ENCODE data around the gene AKAP13. TPM values are rescaled to one million over a fixed set of nuclear protein-coding genes. Genes with fewer than 3 reads are reported as not detected.

AKAP13 gene
- total and polyA plus RNA-seq, 2 donors (not counting 1 experiment from before 2014, with no cell fraction given): 73.8 to 358 TPM

DNA sequence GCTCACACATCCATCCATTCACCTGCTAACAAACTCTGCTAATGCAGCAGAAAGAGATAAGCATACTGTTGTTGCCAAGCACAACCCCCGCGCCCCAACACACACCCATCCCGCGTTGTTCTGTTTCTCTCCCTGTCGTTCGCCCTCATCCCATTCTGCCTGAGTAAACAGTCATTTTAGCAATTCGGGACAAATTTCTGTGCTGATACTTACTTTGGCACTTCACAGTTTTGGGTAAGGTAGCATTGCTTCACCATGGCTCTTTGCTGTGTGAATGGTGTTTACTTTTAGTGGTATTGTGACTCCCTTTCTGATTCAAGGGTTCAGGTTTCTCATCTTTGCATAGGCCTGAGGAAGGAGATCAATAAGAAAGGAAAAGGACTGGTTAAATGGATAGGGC is 149.7 kb downstream of the AKAP13 start:
- ChIA-PET POLR2A (no interaction called here), CTCF (interaction anchor here (0.7 kb wide), 1 partner anchor 71 kb away, joined by 3 read pairs; no protein-coding TSS in a partner anchor)
- no peaks in the 10 kb centered on the region for H3K9me3 ChIP-seq (ENCODE audit: control extremely low read depth in 1 of 3, control insufficient read depth in 2 of 3, insufficient read depth in 1 of 3, low read length in 2 of 3)
- intact Hi-C loops (cut with micrococcal nuclease): no loop called here
- Mint-ChIP-seq H3K27me3 (no peaks in the 10 kb centered on the region), H3K4me1 (peaks cover 83% of the 10 kb centered on the region), H3K27ac (peak overlapping the region; percentile 53), H3K9me3 (ENCODE audit: insufficient read depth) (no peaks in the 10 kb centered on the region), H3K4me3 (no peak overlapping the region)
- no peak for TF ChIP-seq EZH2 (IDR thresholded peaks at IDR 0.05; ENCODE audit: borderline replicate concordance, insufficient read depth, low read depth, low read length, poor library complexity, severe bottlenecking)
- DNase-seq (no peak), ATAC-seq (ENCODE audit: low read depth) (no peak)
- peaks cover 69% of the 10 kb centered on the region in 2 donors for H3K4me1 ChIP-seq (ENCODE audit: control insufficient read depth in 2 of 2, insufficient read depth in 2 of 2, low read length in 2 of 2)
- H3K79me2 ChIP-seq (ENCODE audit: control insufficient read depth, insufficient read depth, low read length): peaks cover 53% of the 10 kb centered on the region
- H3K36me3 ChIP-seq (replicated peaks in 1 of 2; ENCODE audit: control extremely low read depth in 1 of 2, control insufficient read depth in 1 of 2, extremely low read depth in 1 of 2, insufficient read depth in 2 of 2, low read length in 1 of 2): peaks cover 8 to 19% of the 10 kb centered on the region in 2 experiments
- no peak overlapping the region for H3K27ac ChIP-seq (ENCODE audit: low read length in 2 of 2)
- H2AFZ ChIP-seq (ENCODE audit: insufficient read depth, low read depth, low read length, poor library complexity, severe bottlenecking): no peak overlapping the region
- no peak overlapping the region for H3K4me2 ChIP-seq (replicated peaks; ENCODE audit: low read depth, low read length, poor library complexity, severe bottlenecking)
- H3K27me3 ChIP-seq (replicated peaks in 1 of 4; ENCODE audit: control extremely low read depth in 1 of 4, control insufficient read depth in 3 of 4, insufficient read depth in 4 of 4, low read length in 3 of 4): no peaks in the 10 kb centered on the region
- WGBS (ENCODE audit: insufficient coverage): 100% methylated on average over 3 of the region's 7 CpGs
- H4K20me1 ChIP-seq (ENCODE audit: control insufficient read depth, insufficient read depth, low read length, poor library complexity, severe bottlenecking): peaks cover 4% of the 10 kb centered on the region
- no peak overlapping the region for H3K9ac ChIP-seq (ENCODE audit: low read length)
- H3K4me3 ChIP-seq (ENCODE audit: control extremely low read depth in 1 of 5, extremely low read depth in 1 of 5, insufficient read depth in 1 of 5, low read depth in 2 of 5, low read length in 4 of 5): no peak overlapping the region

DNA sequence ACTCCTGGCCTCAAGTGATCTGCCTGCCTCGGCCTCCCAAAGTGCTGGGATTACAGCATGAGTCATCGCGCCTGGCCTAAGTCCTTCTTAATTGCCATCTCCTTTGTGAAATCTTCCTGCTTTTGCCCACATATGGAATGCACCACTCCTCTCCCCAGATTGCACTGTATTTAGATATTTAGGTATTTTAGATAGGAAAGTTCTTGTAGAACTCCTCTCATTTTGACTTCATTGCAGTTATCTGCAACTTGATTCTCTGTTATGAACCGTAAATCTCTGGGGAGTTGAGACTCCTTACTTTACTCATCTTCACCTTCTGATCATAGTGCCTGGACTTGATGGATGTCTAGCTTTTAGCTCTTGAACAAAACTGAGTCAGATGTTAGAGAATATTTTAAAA is 150.7 kb downstream of the AKAP13 start:
- H3K4me3 Mint-ChIP-seq: no peak overlapping the region
- Histone ChIP-seq H3K9ac (ENCODE audit: low read length) (no peak overlapping the region), H3K4me2 (replicated peaks; ENCODE audit: low read depth, low read length, poor library complexity, severe bottlenecking) (no peak overlapping the region), H3K4me3 (ENCODE audit: control extremely low read depth in 1 of 5, extremely low read depth in 1 of 5, insufficient read depth in 1 of 5, low read depth in 2 of 5, low read length in 4 of 5) (no peak overlapping the region), H3K27ac (ENCODE audit: low read length in 2 of 2) (no peak overlapping the region), H3K36me3 (replicated peaks in 1 of 2; ENCODE audit: control extremely low read depth in 1 of 2, control insufficient read depth in 1 of 2, extremely low read depth in 1 of 2, insufficient read depth in 2 of 2, low read length in 1 of 2) (peaks cover 8 to 19% of the 10 kb centered on the region in 2 experiments), H2AFZ (ENCODE audit: insufficient read depth, low read depth, low read length, poor library complexity, severe bottlenecking) (no peak overlapping the region), H3K27me3 (replicated peaks in 1 of 4; ENCODE audit: control extremely low read depth in 1 of 4, control insufficient read depth in 3 of 4, insufficient read depth in 4 of 4, low read length in 3 of 4) (no peaks in the 10 kb centered on the region), H3K4me1 (ENCODE audit: control insufficient read depth in 2 of 2, insufficient read depth in 2 of 2, low read length in 2 of 2) (peaks cover 69 to 73% of the 10 kb centered on the region in 2 donors), H3K79me2 (ENCODE audit: control insufficient read depth, insufficient read depth, low read length) (peaks cover 44% of the 10 kb centered on the region), H4K20me1 (ENCODE audit: control insufficient read depth, insufficient read depth, low read length, poor library complexity, severe bottlenecking) (no peaks in the 10 kb centered on the region), H3K9me3 (ENCODE audit: control extremely low read depth in 1 of 3, control insufficient read depth in 2 of 3, insufficient read depth in 1 of 3, low read length in 2 of 3) (no peaks in the 10 kb centered on the region)
- no peaks in the 10 kb centered on the region for H3K9me3 Mint-ChIP-seq (ENCODE audit: insufficient read depth)
- TF ChIP-seq, protein P1, sequence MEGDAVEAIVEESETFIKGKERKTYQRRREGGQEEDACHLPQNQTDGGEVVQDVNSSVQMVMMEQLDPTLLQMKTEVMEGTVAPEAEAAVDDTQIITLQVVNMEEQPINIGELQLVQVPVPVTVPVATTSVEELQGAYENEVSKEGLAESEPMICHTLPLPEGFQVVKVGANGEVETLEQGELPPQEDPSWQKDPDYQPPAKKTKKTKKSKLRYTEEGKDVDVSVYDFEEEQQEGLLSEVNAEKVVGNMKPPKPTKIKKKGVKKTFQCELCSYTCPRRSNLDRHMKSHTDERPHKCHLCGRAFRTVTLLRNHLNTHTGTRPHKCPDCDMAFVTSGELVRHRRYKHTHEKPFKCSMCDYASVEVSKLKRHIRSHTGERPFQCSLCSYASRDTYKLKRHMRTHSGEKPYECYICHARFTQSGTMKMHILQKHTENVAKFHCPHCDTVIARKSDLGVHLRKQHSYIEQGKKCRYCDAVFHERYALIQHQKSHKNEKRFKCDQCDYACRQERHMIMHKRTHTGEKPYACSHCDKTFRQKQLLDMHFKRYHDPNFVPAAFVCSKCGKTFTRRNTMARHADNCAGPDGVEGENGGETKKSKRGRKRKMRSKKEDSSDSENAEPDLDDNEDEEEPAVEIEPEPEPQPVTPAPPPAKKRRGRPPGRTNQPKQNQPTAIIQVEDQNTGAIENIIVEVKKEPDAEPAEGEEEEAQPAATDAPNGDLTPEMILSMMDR (IDR thresholded peaks at IDR 0.05): no peak
- no peak for TF ChIP-seq EZH2 (IDR thresholded peaks at IDR 0.05; ENCODE audit: borderline replicate concordance, insufficient read depth, low read depth, low read length, poor library complexity, severe bottlenecking)
- WGBS (ENCODE audit: insufficient coverage): 97% methylated on average over 3 of the region's 4 CpGs
- ATAC-seq (ENCODE audit: low read depth) (no peak), DNase-seq (no peak)
- POLR2A ChIA-PET: no interaction called here
- H3K4me1 Mint-ChIP-seq: peaks cover 83% of the 10 kb centered on the region
- H3K27me3 Mint-ChIP-seq: no peaks in the 10 kb centered on the region
- H3K27ac Mint-ChIP-seq: peak overlapping the region; percentile 6
- CTCF ChIA-PET: no interaction called here
- intact Hi-C loops (cut with micrococcal nuclease): no loop called here

Data from B cell (primary cell).